HCT116 (cell line): ENCODE measurements around the gene AHRR. TPM values are rescaled to one million over a fixed set of nuclear protein-coding genes. Genes with fewer than 3 reads are reported as not detected.

Experiments used
- ATAC-seq: fragments of 200-7000 bp; cut with Tn5 transposase; 2 replicates; pipeline ENCODE4 v1.9.1; 2020; ENCODE audit warnings: mild to moderate bottlenecking, moderate library complexity
- BruUV-seq: library from RNA; stranded (reverse); fragments of 400-500 nt; replicated peaks from 2 replicates; lab custom pipeline; 2021; lab: Mats Ljungman, UMichigan
- CTCF ChIA-PET: fragments of 300-600 bp; sonication (Branson Sonifier 250); formaldehyde crosslinking; loops from one replicate; lab custom pipeline; 2021; ENCODE audit warnings: antibody characterized with exemption; lab: Charles Lee
- POLR2A ChIA-PET: fragments of 300-600, 350-600 bp; sonication (Branson Sonifier 250); formaldehyde crosslinking; loops from one replicate; lab custom pipeline; 2021; ENCODE audit warnings: antibody characterized with exemption; lab: Charles Lee
- RAD21 ChIA-PET, 2 experiments: fragments of 300-600 bp; sonication (Branson Sonifier 250); formaldehyde crosslinking; loops; one replicate each; lab custom pipeline; 2023; ENCODE audit warnings: low total read pairs in 2 of 2; ENCODE audit not compliant: uncharacterized antibody in 2 of 2, unreplicated experiment in 2 of 2, low non-redundant PET in 1 of 2; lab: Charles Lee
- DNase-seq: peaks from one replicate; pipeline ENCODE4 v3.0.0-alpha.2; 2010; ENCODE audit warnings: low read depth, low spot score
- H2AFZ ChIP-seq: fragments of 200-600 bp; shearing (Covaris generic), sonication (generic); 2 replicates; pipeline ENCODE4 v1.6.1; 2017; ENCODE audit warnings: low read depth, mixed run types, mixed read lengths, antibody characterized with exemption, low read length; ENCODE audit not compliant: poor library complexity, severe bottlenecking
- H3K27ac ChIP-seq: 2 replicates; pipeline ENCODE4 v1.5.1; 2012; ENCODE audit warnings: low read depth, low read length
- H3K27me3 ChIP-seq: fragments of 200-600 bp; sonication (generic); 2 replicates; pipeline ENCODE4 v1.6.1; 2016; ENCODE audit warnings: mixed run types, low read length, mixed read lengths; ENCODE audit not compliant: insufficient read depth
- H3K36me3 ChIP-seq, 2 experiments: fragments of 200-500 bp in 1 of 2; fragments of 200-600 bp in 1 of 2; sonication (Bioruptor generic) in 1 of 2; sonication (generic) in 1 of 2; 2 replicates each; pipeline versions ENCODE4 v1.5.1 to v1.6.1; 2014 to 2016; ENCODE audit warnings: low read length in 2 of 2, inconsistent platforms in 1 of 2, mixed read lengths in 1 of 2, mixed run types in 1 of 2; ENCODE audit not compliant: insufficient read depth in 2 of 2, control insufficient read depth in 1 of 2
- H3K4me1 ChIP-seq, 2 experiments: fragments of 200-600 bp in 1 of 2; sonication (generic) in 1 of 2; 2 replicates each; pipeline versions ENCODE4 v1.5.1 to v1.6.1; 2012 to 2017; ENCODE audit warnings: low read length in 2 of 2, inconsistent platforms in 1 of 2, mild to moderate bottlenecking in 1 of 2, mixed read lengths in 1 of 2, mixed run types in 1 of 2, moderate library complexity in 1 of 2; ENCODE audit not compliant: insufficient read depth in 2 of 2, control insufficient read depth in 1 of 2
- H3K4me2 ChIP-seq: fragments of 200-600 bp; sonication (generic); 2 replicates; pipeline ENCODE4 v1.6.1; 2017; ENCODE audit warnings: mixed run types, low read length, mixed read lengths
- H3K4me3 ChIP-seq, 2 experiments: fragments of 200-600 bp in 1 of 2; sonication (generic) in 1 of 2; replicated peaks in 1 of 2; 2 replicates each; pipeline ENCODE4 v1.5.1; 2011 to 2016; ENCODE audit warnings: low read length in 2 of 2, control low read depth in 1 of 2, low read depth in 1 of 2, mild to moderate bottlenecking in 1 of 2, mixed read lengths in 1 of 2, mixed run types in 1 of 2
- H3K79me2 ChIP-seq: fragments of 200-600 bp; sonication (generic); 2 replicates; pipeline ENCODE4 v1.6.1; 2017; ENCODE audit warnings: mild to moderate bottlenecking, mixed run types, low read length, moderate library complexity, mixed read lengths; ENCODE audit not compliant: insufficient read depth
- H3K9ac ChIP-seq: fragments of 200-600 bp; sonication (generic); 2 replicates; pipeline ENCODE4 v1.6.1; 2016; ENCODE audit warnings: low read length, mixed read lengths
- H3K9me2 ChIP-seq: fragments of 200-600 bp; sonication (generic), shearing (Covaris generic); 2 replicates; pipeline ENCODE4 v1.6.1; 2017; ENCODE audit warnings: mixed run types, mild to moderate bottlenecking, moderate library complexity; ENCODE audit not compliant: insufficient read depth
- H3K9me3 ChIP-seq, 2 experiments: fragments of 200-500 bp in 1 of 2; fragments of 200-600 bp in 1 of 2; sonication (Bioruptor generic) in 1 of 2; sonication (generic) in 1 of 2; 2 replicates each; pipeline ENCODE4 v1.6.1; 2014 to 2017; ENCODE audit warnings: low read length in 2 of 2, mixed read lengths in 2 of 2, inconsistent platforms in 1 of 2, low read depth in 1 of 2, mild to moderate bottlenecking in 1 of 2, mixed run types in 1 of 2, moderate library complexity in 1 of 2; ENCODE audit not compliant: control insufficient read depth in 1 of 2, insufficient read depth in 1 of 2
- H4K20me1 ChIP-seq: fragments of 200-600 bp; sonication (generic), shearing (Covaris generic); 2 replicates; pipeline ENCODE4 v1.6.1; 2017; ENCODE audit warnings: mixed run types, mild to moderate bottlenecking, moderate library complexity; ENCODE audit not compliant: insufficient read depth
- CBX3 ChIP-seq: IDR thresholded peaks from 2 replicates; pipeline ENCODE4 v1.6.1; 2012; ENCODE audit warnings: low read depth
- CEBPB ChIP-seq: IDR thresholded peaks from 2 replicates; pipeline ENCODE4 v1.6.1; 2012; ENCODE audit warnings: low read depth
- EGR1 ChIP-seq: IDR thresholded peaks from 2 replicates; pipeline ENCODE4 v1.6.1; 2012; ENCODE audit warnings: low read depth
- FOSL1 ChIP-seq: IDR thresholded peaks from 2 replicates; pipeline ENCODE4 v1.6.1; 2012; ENCODE audit warnings: low read depth
- JUND ChIP-seq: IDR thresholded peaks from 2 replicates; pipeline ENCODE4 v1.6.1; 2012
- POLR2A ChIP-seq: IDR thresholded peaks from 2 replicates; pipeline ENCODE4 v1.7.0; 2011; ENCODE audit warnings: borderline replicate concordance; ENCODE audit not compliant: insufficient read depth, insufficient read length; ENCODE audit errors: extremely low read depth
- POLR2AphosphoS5 ChIP-seq: IDR thresholded peaks from 2 replicates; pipeline ENCODE4 v1.6.1; 2011; ENCODE audit warnings: mild to moderate bottlenecking, low read depth, low read length, moderate library complexity
- RAD21 ChIP-seq: IDR thresholded peaks from 2 replicates; pipeline ENCODE4 v1.6.1; 2012; ENCODE audit warnings: low read depth, mild to moderate bottlenecking
- SIN3A ChIP-seq: IDR thresholded peaks from 2 replicates; pipeline ENCODE4 v1.6.1; 2012; ENCODE audit warnings: low read depth
- SP1 ChIP-seq: IDR thresholded peaks from 2 replicates; pipeline ENCODE4 v1.6.1; 2012; ENCODE audit warnings: low read depth
- SRF ChIP-seq: IDR thresholded peaks from 2 replicates; pipeline ENCODE4 v1.6.1; 2012; ENCODE audit warnings: low read depth
- TCF7L2 ChIP-seq: IDR thresholded peaks from 2 replicates; pipeline ENCODE4 v1.7.0; 2011; ENCODE audit warnings: borderline replicate concordance, inconsistent platforms; ENCODE audit not compliant: insufficient read depth, insufficient read length; ENCODE audit errors: extremely low read depth
- YY1 ChIP-seq: IDR thresholded peaks from 2 replicates; pipeline ENCODE4 v1.6.1; 2011; ENCODE audit warnings: low read length, low read depth, moderate library complexity, mild to moderate bottlenecking; ENCODE audit not compliant: insufficient replicate concordance; ENCODE audit errors: extremely low read depth
- ZFX ChIP-seq: fragments of 450-650 bp; IDR thresholded peaks from 2 replicates; pipeline ENCODE4 v1.6.1; 2017
- ZNF274 ChIP-seq: fragments of 200-500 bp; sonication (Bioruptor generic); IDR thresholded peaks from 2 replicates; pipeline ENCODE4 v1.6.1; 2014; ENCODE audit warnings: mild to moderate bottlenecking, low read depth, low read length, inconsistent platforms
- intact Hi-C: fragments of 100-400 bp; cut with micrococcal nuclease; formaldehyde crosslinking; loops from 2 replicates; pipeline ENCODE4 v1.10.0; 2022
- total RNA-seq: library from RNA; stranded (reverse); gene quantifications from one replicate; pipeline ENCODE4 v1.2.1, GENCODE V29; 2021; ENCODE audit not compliant: unreplicated experiment
- TF ChIP-seq, protein P1 (sequence below): IDR thresholded peaks from 2 replicates; pipeline ENCODE4 v1.6.1; 2012
- TF ChIP-seq, protein P2 (sequence below), 3 experiments: fragments of 200-600 bp in 1 of 3; sonication (generic) in 1 of 3; IDR thresholded peaks in 2 of 3; conservative IDR thresholded peaks in 1 of 3; 2 replicates each; pipeline ENCODE4 v1.5.1; 2012 to 2017; ENCODE audit warnings: low read depth in 2 of 3, low read length in 2 of 3, antibody characterized with exemption in 1 of 3, borderline replicate concordance in 1 of 3, control low read depth in 1 of 3, mild to moderate bottlenecking in 1 of 3, mixed read lengths in 1 of 3, mixed run types in 1 of 3, moderate library complexity in 1 of 3; ENCODE audit not compliant: insufficient read depth in 1 of 3
- TF ChIP-seq, protein P3 (sequence below): IDR thresholded peaks from 2 replicates; pipeline ENCODE4 v1.6.1; 2012

Gene AHRR
- total RNA-seq, 1 experiment from 2014 or later, result 12.7 TPM

DNA sequence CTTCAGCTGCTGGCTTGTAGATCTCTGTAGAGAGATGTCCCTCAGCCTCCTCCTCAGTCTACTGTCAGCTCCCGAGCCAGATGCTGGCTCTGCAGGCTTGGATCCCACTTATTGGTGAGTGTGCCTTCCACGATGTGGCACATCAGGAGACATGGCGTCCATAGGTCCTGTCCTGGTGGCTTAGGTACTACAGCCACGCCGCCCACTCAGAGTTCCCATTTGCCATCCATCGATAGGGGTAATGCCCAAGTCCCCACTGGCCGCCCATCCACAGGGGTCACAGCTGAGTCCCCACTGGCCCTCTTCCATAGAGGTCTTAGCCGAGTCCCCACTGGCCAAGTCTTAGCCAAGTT lies 138.7 kb downstream of the AHRR start:
- no peak overlapping the region for H3K4me3 ChIP-seq
- ChIA-PET POLR2A (no interaction called here), RAD21 (no interaction called here), CTCF (no interaction called here)
- no peak overlapping the region for H2AFZ ChIP-seq
- H3K9me3 ChIP-seq, result no peaks in the 10 kb centered on the region
- H4K20me1 ChIP-seq, result no peaks in the 10 kb centered on the region
- no peak for TF ChIP-seq SRF
- TF ChIP-seq JUND, result no peak
- TF ChIP-seq ZFX, result no peak
- TF ChIP-seq CBX3, result no peak
- TF ChIP-seq, protein P1, sequence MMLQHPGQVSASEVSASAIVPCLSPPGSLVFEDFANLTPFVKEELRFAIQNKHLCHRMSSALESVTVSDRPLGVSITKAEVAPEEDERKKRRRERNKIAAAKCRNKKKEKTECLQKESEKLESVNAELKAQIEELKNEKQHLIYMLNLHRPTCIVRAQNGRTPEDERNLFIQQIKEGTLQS, result no peak
- TF ChIP-seq POLR2AphosphoS5, result no peak
- no peak overlapping the region for H3K27ac ChIP-seq
- peaks cover 0 to 12% of the 10 kb centered on the region in 2 experiments; a peak in 2 of 4 replicates for H3K4me1 ChIP-seq
- no peak for DNase-seq
- intact Hi-C loops, result no loop called here
- BruUV-seq, result no TSS peak
- H3K36me3 ChIP-seq, result peaks cover 13 to 22% of the 10 kb centered on the region in 2 experiments; a peak in 3 of 4 replicates
- no peak overlapping the region for H3K4me2 ChIP-seq
- H3K27me3 ChIP-seq, result no peaks in the 10 kb centered on the region
- no peaks in the 10 kb centered on the region for H3K9me2 ChIP-seq
- H3K9ac ChIP-seq, result no peak overlapping the region
- peaks cover 28% of the 10 kb centered on the region for H3K79me2 ChIP-seq
- no peak for ATAC-seq

DNA sequence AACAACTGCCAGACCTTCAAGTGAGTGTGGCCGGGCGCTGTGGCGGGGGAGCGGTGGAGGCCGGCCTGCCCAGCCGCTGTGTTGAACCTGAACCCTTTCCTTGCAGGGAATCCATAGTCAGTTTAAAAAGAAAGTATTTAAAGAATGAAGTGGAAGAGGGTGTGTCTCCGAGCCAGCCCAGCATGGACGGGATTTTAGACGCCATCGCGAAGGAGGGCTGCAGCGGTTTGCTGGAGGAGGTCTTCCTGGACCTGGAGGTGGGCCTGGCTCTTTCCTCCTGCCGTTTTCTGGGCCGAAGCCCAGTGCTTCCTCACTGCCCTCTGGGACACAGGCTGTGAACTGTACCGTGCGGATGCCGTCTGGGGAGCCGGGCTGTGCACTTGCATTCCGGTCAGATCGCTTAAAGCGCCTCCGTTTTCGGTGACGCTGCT lies 140.6 kb downstream of the AHRR start:
- intact Hi-C loops, result no loop called here
- no peak for DNase-seq
- no TSS peak for BruUV-seq
- Histone ChIP-seq H3K79me2 (peaks cover 11% of the 10 kb centered on the region; the same call in 1 of the 2 replicates), H3K9ac (no peak overlapping the region), H3K9me3 (no peaks in the 10 kb centered on the region), H3K4me1 (peaks cover 0 to 12% of the 10 kb centered on the region in 2 experiments; a peak in 2 of 4 replicates), H3K27me3 (no peaks in the 10 kb centered on the region), H4K20me1 (no peaks in the 10 kb centered on the region), H3K27ac (no peak overlapping the region), H3K9me2 (no peaks in the 10 kb centered on the region), H3K36me3 (peaks cover 13 to 19% of the 10 kb centered on the region in 2 experiments; a peak in 3 of 4 replicates), H3K4me2 (no peak overlapping the region), H3K4me3 (no peak overlapping the region), H2AFZ (no peak overlapping the region)
- ChIA-PET CTCF (no interaction called here), POLR2A (no interaction called here), RAD21 (no interaction called here)
- no peak for ATAC-seq
- no peak for TF ChIP-seq SP1
- no peak for TF ChIP-seq JUND
- TF ChIP-seq SIN3A, result no peak
- no peak for TF ChIP-seq POLR2A
- no peak for TF ChIP-seq POLR2AphosphoS5
- TF ChIP-seq, protein P1, result no peak
- TF ChIP-seq CEBPB, result no peak
- TF ChIP-seq YY1, result no peak
- TF ChIP-seq, protein P2, sequence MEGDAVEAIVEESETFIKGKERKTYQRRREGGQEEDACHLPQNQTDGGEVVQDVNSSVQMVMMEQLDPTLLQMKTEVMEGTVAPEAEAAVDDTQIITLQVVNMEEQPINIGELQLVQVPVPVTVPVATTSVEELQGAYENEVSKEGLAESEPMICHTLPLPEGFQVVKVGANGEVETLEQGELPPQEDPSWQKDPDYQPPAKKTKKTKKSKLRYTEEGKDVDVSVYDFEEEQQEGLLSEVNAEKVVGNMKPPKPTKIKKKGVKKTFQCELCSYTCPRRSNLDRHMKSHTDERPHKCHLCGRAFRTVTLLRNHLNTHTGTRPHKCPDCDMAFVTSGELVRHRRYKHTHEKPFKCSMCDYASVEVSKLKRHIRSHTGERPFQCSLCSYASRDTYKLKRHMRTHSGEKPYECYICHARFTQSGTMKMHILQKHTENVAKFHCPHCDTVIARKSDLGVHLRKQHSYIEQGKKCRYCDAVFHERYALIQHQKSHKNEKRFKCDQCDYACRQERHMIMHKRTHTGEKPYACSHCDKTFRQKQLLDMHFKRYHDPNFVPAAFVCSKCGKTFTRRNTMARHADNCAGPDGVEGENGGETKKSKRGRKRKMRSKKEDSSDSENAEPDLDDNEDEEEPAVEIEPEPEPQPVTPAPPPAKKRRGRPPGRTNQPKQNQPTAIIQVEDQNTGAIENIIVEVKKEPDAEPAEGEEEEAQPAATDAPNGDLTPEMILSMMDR (IDR thresholded peaks at IDR 0.05 in 2 of 3, conservative IDR thresholded peaks at IDR 0.05 in 1 of 3; ENCODE audit: borderline replicate concordance in 1 of 3, insufficient read depth in 1 of 3, low read depth in 2 of 3, low read length in 2 of 3), result no peak
- TF ChIP-seq FOSL1, result no peak
- no peak for TF ChIP-seq RAD21
- no peak for TF ChIP-seq EGR1
- TF ChIP-seq ZNF274, result no peak
- TF ChIP-seq, protein P3, sequence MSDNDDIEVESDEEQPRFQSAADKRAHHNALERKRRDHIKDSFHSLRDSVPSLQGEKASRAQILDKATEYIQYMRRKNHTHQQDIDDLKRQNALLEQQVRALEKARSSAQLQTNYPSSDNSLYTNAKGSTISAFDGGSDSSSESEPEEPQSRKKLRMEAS, result no peak
- no peak for TF ChIP-seq TCF7L2
